ENCODE results near the gene CLEC2D.
"Not testable (repeated sequence)": the region's sequence is repeated elsewhere in the genome, so short reads cannot be mapped to it uniquely, and the experiment has no call there.

CLEC2D gene

DNA sequence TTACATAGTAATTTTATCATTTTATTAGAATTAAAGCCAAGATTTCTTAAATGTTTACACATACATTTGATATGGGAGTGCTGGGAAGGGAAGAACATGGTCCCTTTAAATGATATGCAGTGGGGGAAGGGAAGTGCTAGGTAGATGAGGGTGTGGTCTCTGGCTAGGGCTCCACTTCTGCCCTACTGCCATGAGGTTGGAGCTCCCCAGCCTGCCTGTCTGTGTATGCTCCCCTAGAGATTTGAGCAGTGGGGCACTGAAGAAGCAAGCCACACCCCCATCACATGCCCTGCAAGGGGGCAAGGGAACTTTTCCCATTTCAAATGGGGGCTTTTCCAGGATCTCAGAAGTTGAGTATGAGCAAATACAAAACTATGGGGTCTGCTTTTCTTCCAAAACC is 37.8 kb downstream of the CLEC2D start:
- Histone ChIP-seq H3K9ac (ENCODE audit: low read length) (no peak overlapping the region), H3K9me3 (ENCODE audit: control insufficient read depth, low read length) (no peaks in the 10 kb centered on the region), H3K36me3 (ENCODE audit: control insufficient read depth, insufficient read depth, low read length) (no peaks in the 10 kb centered on the region), H3K27me3 (ENCODE audit: control insufficient read depth, insufficient read depth, low read length) (no peaks in the 10 kb centered on the region), H3K4me3 (ENCODE audit: low read length) (no peak overlapping the region), H3K4me1 (ENCODE audit: control insufficient read depth, insufficient read depth, low read length) (peaks cover 7% of the 10 kb centered on the region)

DNA sequence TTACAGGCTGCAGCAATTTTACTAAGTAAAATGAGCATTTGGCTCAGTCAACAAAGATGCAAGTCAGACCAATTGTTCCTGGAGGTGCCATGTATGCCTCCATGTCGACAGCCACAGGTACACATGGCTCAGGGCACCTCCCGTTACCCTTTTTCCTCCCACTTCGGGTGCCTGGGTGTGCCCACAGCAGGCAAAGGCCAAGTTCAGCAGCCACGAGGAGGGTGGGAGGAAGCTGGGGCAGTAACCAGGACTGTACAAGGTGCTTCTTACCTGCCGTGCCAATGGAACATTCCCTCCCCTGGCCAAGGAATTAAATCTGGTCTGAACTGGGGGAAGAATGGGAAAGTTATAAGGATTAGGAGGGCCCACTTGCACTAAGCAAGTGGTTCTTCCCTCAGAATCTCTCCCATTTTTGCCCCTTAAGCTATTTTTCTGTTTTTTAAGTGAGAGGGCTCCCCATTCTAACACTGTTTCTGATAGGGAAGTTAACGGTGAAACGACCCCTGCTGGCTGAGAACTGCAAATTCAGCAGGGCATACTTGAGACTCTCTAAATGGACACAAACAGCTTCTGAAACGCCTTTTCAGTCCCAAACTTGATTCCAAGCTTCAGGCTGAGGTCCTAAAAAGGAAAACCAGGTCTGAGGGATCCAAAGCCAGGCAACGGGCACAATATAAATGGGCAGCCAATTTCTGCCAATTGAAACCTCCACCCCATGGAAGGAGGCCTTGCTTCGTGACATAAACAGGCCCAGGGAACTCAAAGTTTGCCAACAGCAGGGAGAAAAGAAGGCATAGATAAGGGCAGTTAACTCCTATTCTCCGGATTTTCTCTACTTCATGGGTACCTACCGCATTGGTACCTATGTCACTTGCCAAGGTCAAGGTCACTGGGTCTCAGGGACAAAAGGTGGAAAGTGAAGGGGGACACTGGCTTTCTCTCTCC is 38.6 kb downstream of the CLEC2D start:
- H3K4me3 ChIP-seq (ENCODE audit: low read length), result no peak overlapping the region
- H3K9ac ChIP-seq (ENCODE audit: low read length), result no peak overlapping the region
- H3K27me3 ChIP-seq (ENCODE audit: control insufficient read depth, insufficient read depth, low read length), result no peaks in the 10 kb centered on the region
- H3K9me3 ChIP-seq (ENCODE audit: control insufficient read depth, low read length), result no peaks in the 10 kb centered on the region
- H3K4me1 ChIP-seq (ENCODE audit: control insufficient read depth, insufficient read depth, low read length), result peaks cover 7% of the 10 kb centered on the region
- no peaks in the 10 kb centered on the region for H3K36me3 ChIP-seq (ENCODE audit: control insufficient read depth, insufficient read depth, low read length)

DNA sequence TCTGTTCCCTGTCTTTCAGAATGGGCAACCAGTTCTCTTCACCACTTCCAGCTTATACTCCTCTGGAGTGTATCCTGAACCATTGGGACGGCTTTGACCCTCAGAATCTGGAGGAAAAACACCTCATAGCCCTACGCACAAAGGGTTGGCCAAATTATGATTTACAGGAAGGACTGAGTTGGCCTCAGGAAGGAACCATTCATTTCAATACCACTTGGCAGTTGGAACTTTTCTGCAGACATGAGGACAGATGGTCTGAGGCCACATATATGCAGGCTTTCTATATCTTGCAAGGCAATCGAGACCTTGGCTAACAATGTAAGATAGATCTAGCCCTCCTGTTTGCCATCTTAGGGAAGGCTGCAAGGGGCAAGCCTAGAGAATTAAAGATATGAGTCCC is 39.3 kb downstream of the CLEC2D start:
- H3K4me3 ChIP-seq (ENCODE audit: low read length), result no peak overlapping the region
- H3K4me1 ChIP-seq (ENCODE audit: control insufficient read depth, insufficient read depth, low read length), result peaks cover 7% of the 10 kb centered on the region
- H3K9ac ChIP-seq (ENCODE audit: low read length), result no peak overlapping the region
- no peaks in the 10 kb centered on the region for H3K9me3 ChIP-seq (ENCODE audit: control insufficient read depth, low read length)
- no peaks in the 10 kb centered on the region for H3K27me3 ChIP-seq (ENCODE audit: control insufficient read depth, insufficient read depth, low read length)
- H3K36me3 ChIP-seq (ENCODE audit: control insufficient read depth, insufficient read depth, low read length), result no peaks in the 10 kb centered on the region

DNA sequence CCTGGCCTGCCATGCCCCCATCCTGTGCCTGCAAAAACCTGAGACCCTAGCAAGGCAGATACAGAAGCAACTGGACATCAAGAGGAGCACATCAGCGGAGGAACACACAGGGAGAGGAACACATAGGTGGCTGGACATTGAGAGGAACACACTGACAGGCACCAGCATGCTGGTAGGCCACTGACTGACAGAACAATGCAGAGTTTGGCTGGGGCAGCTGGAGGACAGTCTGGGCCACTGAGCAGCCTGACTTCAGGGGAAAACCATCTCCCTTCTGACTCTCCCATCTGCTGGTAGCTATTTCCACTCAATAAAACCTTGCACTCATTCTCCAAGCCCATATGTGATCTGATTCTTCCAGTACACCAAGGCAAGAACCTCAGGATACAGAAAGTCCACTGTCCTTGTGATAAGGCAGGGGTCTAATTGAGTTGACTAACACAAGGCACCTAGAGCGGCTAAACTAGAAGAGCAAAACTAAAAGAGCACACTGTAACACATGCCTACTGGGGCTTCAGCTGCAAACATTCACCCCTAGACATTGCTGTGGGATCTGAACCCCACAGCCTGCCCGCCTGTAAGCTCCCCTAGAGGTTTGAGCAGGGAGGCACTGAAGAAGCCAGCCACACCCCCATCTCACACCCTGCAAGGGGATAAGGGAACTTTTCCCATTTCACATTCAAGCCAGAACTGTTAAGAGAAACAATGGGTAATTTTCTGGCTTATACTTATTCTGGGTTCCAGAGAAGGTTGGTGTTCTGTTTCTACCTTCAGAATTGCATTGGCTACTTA is 41.3 kb downstream of the CLEC2D start:
- Histone ChIP-seq H3K4me1 (ENCODE audit: control insufficient read depth, insufficient read depth, low read length) (peaks cover 7% of the 10 kb centered on the region), H3K9ac (ENCODE audit: low read length) (no peak overlapping the region), H3K9me3 (ENCODE audit: control insufficient read depth, low read length) (no peaks in the 10 kb centered on the region), H3K4me3 (ENCODE audit: low read length) (no peak overlapping the region), H3K27me3 (ENCODE audit: control insufficient read depth, insufficient read depth, low read length) (no peaks in the 10 kb centered on the region), H3K36me3 (ENCODE audit: control insufficient read depth, insufficient read depth, low read length) (no peaks in the 10 kb centered on the region)

DNA sequence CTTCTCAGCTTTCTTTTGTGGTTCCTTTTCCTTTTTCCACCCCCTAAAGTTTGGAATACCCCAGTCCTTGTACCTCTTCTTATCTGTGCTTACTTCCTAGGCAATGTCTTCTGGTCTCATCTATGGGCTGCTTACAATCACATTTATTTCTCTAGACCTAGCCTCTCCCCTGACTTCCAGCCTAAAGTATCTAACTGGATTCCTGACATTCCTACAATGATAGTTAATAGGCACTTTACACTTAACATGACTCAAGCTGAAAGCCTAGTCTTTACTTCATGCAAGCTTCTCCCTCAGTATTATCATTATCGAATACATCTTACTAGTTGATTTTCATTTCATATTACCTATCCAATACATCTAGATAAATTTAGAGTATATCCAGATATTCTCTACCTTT is 42.2 kb downstream of the CLEC2D start:
- no peak overlapping the region for H3K9ac ChIP-seq (ENCODE audit: low read length)
- H3K4me3 ChIP-seq (ENCODE audit: low read length), result no peak overlapping the region
- peaks cover 7% of the 10 kb centered on the region for H3K4me1 ChIP-seq (ENCODE audit: control insufficient read depth, insufficient read depth, low read length)
- no peaks in the 10 kb centered on the region for H3K27me3 ChIP-seq (ENCODE audit: control insufficient read depth, insufficient read depth, low read length)
- no peaks in the 10 kb centered on the region for H3K36me3 ChIP-seq (ENCODE audit: control insufficient read depth, insufficient read depth, low read length)
- H3K9me3 ChIP-seq (ENCODE audit: control insufficient read depth, low read length), result no peaks in the 10 kb centered on the region

DNA sequence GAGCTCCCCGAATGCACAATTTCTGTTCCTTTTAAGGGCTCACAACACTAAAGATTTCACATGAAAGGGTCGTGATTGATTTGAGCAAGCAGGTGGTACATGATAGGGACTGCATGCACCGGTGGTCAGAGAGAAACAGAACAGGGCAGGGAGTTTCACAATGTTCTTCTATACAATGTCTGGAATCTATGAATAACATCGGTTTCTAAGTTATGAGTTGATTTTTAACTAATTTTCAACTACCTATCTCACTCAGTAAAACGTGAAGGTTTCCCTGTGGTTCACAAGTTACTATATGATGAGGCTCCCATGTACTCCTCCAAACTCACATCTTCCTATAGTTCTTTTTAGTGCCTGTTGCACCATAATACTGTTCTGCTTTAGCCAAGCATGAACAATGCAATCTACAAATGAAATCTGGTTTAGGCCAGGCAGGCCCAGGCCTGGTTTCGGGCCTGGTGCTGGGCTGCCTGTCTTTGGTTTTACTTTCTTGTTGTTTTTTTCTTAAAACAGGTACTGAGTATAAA is 43.6 kb downstream of the CLEC2D start:
- not testable (repeated sequence) for H3K4me1 ChIP-seq (ENCODE audit: control insufficient read depth, insufficient read depth, low read length); H3K9ac ChIP-seq (ENCODE audit: low read length); H3K27me3 ChIP-seq (ENCODE audit: control insufficient read depth, insufficient read depth, low read length); H3K4me3 ChIP-seq (ENCODE audit: low read length); H3K9me3 ChIP-seq (ENCODE audit: control insufficient read depth, low read length); H3K36me3 ChIP-seq (ENCODE audit: control insufficient read depth, insufficient read depth, low read length)

DNA sequence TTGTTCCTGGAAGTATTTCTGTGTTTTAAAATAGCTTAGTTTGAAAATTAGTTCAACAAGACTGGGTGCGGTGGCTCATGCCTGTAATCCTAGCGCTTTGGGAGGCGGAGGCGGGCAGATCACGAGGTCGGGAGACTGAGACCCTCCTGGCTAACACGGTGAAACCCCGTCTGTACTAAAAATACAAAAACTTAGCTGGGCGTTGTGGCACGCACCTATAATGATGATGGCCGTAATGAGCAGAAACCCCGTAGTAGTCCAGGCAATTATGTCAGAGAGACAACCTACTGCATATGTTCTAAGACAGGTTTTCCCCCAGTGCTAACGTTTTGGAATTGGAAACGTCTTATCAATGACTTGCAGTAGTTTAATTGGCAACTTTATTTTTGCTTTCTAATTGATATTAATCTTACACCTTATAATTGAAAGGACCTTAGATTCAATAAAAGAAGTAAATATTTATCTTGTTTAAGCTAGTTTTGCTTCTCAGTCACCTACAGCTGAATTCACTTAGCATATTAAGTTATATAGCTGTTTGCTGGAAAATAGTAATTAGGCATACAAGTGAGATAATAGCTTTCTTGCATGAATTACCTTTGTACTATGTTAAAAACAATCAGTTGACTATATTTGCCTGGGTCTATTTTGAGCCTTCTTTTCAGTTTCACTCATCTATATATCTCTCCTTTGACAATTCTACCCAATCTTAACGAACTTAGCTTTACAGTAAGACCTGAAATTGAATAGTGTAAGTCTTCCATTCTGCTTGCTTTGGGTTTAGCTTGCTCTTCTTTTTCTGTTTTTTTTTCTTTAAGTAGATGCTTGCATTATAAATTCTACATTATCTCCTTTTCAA is 47.8 kb downstream of the CLEC2D start:
- Histone ChIP-seq H3K9ac (ENCODE audit: low read length) (no peak overlapping the region), H3K4me1 (ENCODE audit: control insufficient read depth, insufficient read depth, low read length) (no peaks in the 10 kb centered on the region), H3K27me3 (ENCODE audit: control insufficient read depth, insufficient read depth, low read length) (no peaks in the 10 kb centered on the region), H3K36me3 (ENCODE audit: control insufficient read depth, insufficient read depth, low read length) (no peaks in the 10 kb centered on the region), H3K9me3 (ENCODE audit: control insufficient read depth, low read length) (no peaks in the 10 kb centered on the region), H3K4me3 (ENCODE audit: low read length) (no peak overlapping the region)

DNA sequence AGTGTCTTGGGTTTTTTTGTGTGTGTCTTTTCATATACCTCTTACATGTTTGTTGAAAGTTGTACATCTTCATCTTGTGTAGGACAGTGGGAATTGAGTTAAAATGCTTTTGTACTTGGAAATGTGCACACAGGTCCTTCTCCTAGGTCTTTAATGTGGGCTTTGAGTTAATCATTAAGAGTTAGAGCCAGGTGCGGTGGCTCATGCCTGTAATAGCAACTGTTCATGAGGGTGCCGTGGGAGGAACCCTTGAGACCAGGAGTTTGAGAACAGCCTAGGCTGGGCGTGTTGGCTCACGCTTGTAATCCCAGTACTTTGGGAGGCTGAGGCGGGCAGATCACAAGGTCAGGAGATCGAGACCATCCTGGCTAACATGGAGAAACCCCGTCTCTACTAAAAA is 49.5 kb downstream of the CLEC2D start:
- no peak overlapping the region for H3K9ac ChIP-seq (ENCODE audit: low read length)
- no peaks in the 10 kb centered on the region for H3K27me3 ChIP-seq (ENCODE audit: control insufficient read depth, insufficient read depth, low read length)
- no peak overlapping the region for H3K4me3 ChIP-seq (ENCODE audit: low read length)
- no peaks in the 10 kb centered on the region for H3K36me3 ChIP-seq (ENCODE audit: control insufficient read depth, insufficient read depth, low read length)
- H3K4me1 ChIP-seq (ENCODE audit: control insufficient read depth, insufficient read depth, low read length), result no peaks in the 10 kb centered on the region
- H3K9me3 ChIP-seq (ENCODE audit: control insufficient read depth, low read length), result no peaks in the 10 kb centered on the region

DNA sequence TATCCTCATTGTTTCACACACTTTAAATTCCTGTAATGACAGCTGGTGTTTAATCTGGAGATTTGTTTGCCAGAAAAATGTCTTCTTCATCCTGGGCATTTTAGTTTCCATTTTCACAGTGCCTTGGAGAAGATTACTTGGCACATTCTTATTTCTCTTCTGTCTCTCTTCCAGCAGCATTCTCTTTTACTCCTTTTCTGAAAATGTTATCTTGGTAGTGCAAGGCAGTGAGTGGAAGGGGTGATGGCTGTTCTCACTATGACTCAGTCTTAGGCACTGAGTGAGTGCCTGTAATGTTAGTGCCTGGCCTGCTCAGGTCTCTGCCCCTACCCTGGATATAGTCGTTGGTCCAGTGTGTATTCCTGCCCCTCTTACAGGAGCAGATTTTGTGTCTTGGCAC is 50.3 kb downstream of the CLEC2D start:
- Histone ChIP-seq H3K36me3 (ENCODE audit: control insufficient read depth, insufficient read depth, low read length) (no peaks in the 10 kb centered on the region), H3K9me3 (ENCODE audit: control insufficient read depth, low read length) (no peaks in the 10 kb centered on the region), H3K4me3 (ENCODE audit: low read length) (no peak overlapping the region), H3K27me3 (ENCODE audit: control insufficient read depth, insufficient read depth, low read length) (no peaks in the 10 kb centered on the region), H3K9ac (ENCODE audit: low read length) (no peak overlapping the region), H3K4me1 (ENCODE audit: control insufficient read depth, insufficient read depth, low read length) (no peaks in the 10 kb centered on the region)

DNA sequence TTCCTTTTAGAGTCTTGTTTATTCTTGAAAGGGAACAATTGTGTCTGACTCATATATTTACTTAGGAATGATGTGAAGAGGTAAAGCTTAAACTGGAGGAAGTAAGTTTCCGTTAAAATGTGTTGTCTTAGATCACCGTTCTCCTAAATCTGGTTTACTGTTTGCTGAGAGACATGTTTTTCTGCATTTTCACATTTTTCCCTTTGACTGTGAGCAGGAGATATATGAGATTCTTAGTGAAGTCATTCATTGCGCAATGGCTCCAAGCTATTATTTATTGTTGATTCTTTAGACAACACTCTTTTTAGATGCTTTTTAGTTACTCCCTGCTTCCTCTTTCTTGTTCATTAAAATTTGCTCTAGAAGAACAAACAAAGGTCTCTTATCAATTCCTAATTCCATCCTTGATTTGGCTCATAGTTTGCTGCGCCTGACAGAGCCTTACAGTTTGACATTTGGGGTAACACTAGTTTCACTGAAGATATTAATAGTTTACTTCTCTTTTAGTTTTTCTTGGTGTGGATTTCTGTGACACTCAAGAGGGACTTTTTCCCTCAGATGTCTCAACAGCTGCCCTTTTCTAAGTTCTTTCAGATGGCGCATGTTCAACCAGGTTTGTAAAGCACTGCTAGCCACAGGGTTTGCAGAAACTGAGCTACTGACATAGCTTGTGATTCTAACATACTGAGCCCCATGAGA is 52.0 kb downstream of the CLEC2D start:
- Histone ChIP-seq H3K4me1 (ENCODE audit: control insufficient read depth, insufficient read depth, low read length) (no peaks in the 10 kb centered on the region), H3K36me3 (ENCODE audit: control insufficient read depth, insufficient read depth, low read length) (no peaks in the 10 kb centered on the region)

DNA sequence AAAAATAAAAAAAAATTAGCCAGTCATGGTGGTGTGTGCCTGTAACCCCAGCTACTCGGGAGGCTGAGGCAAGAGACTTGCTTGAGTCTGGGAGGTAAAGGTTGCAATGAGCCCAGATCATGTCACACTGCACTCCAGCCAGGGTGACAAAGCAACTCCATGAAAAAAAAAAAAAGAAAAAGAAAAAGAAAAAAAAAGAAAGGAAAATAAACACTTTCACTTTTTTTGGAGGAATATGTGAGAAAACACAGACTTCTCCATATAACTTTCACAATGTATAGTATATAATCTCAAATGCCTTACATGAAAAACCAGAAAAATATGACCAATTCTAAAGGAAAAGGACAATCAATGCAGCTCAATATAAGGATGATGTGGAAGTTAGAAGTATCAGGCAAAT is 54.5 kb downstream of the CLEC2D start:
- no peaks in the 10 kb centered on the region for H3K4me1 ChIP-seq (ENCODE audit: control insufficient read depth, insufficient read depth, low read length)
- H3K36me3 ChIP-seq (ENCODE audit: control insufficient read depth, insufficient read depth, low read length), result no peaks in the 10 kb centered on the region
- no peak overlapping the region for H3K4me3 ChIP-seq (ENCODE audit: low read length)
- H3K9me3 ChIP-seq (ENCODE audit: control insufficient read depth, low read length), result no peaks in the 10 kb centered on the region
- no peaks in the 10 kb centered on the region for H3K27me3 ChIP-seq (ENCODE audit: control insufficient read depth, insufficient read depth, low read length)
- H3K9ac ChIP-seq (ENCODE audit: low read length), result no peak overlapping the region

More for the DNA sequence above, 52.0 kb downstream of the CLEC2D start:
- Histone ChIP-seq H3K27me3 (ENCODE audit: control insufficient read depth, insufficient read depth, low read length) (no peaks in the 10 kb centered on the region), H3K9ac (ENCODE audit: low read length) (no peak overlapping the region), H3K9me3 (ENCODE audit: control insufficient read depth, low read length) (no peaks in the 10 kb centered on the region), H3K4me3 (ENCODE audit: low read length) (no peak overlapping the region)

Measured in mucosa of stomach (tissue), 1 donor.